ENCODE results near the gene RFX4. TPM values are rescaled to one million over a fixed set of nuclear protein-coding genes. Genes with fewer than 3 reads are reported as not detected.
A peak's percentile ranks its signal among the peaks of the same experiment; 100 is the strongest.

Gene RFX4
- total RNA-seq, 1 experiment from 2014 or later, result not detected

DNA sequence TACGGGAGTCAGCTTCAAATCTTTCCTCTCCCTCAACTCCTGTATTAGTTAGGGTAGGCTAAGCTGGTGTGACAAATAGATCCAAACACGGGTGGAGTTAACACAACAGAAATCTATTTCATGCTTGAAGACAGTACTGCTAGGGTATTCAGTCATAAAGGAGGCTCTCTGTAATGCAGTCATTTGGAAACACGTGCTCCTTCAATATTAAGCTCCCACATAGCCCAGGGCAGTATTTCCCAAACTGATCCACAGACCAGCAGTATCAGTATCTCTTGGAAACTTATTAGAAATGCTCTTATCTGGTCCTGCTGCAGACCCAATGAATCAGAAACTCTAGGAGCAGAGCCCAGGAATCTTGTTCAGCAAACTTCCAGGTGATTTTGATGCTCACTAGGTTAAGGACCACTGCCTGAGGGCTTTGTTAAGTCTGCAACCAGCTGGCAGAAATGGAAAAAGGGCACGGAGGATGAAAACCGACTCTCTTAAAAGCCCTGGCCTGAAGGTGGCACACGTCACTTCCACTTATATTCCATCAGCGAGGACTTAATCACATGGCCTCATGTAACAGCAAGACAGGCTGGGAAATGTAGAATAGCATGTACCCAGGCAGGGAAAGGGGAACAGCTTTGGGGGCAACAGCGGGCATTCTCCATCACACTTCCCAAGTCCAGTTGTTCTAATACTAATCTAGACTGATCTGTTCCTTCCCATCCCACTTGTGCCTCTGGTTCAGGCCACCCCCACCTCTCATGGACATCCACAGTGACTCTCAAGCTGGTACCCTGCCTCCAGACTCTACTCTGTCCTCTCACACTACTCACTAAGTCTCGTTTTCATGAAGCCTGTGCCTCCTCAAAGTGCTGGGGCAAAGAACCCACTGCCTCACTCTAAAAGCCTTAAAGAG, 153.5 kb downstream of the RFX4 start:
- ATAC-seq (peak; percentile 63), DNase-seq (ENCODE audit: low read depth, low spot score) (no peak)
- H3K4me3 ChIP-seq (replicated peaks in 1 of 2; ENCODE audit: low read depth in 1 of 2, low read length in 2 of 2), result no peak overlapping the region
- BruUV-seq (replicated peaks), result no TSS peak
- H3K9me3 ChIP-seq (ENCODE audit: control insufficient read depth in 1 of 2, insufficient read depth in 1 of 2, low read depth in 1 of 2, low read length in 2 of 2), result no peaks in the 10 kb centered on the region
- no peak overlapping the region for H3K27ac ChIP-seq (ENCODE audit: low read depth, low read length)
- TF ChIP-seq ATF3 (IDR thresholded peaks at IDR 0.05) (no peak), RAD21 (IDR thresholded peaks at IDR 0.05; ENCODE audit: low read depth) (peak; percentile 30), TCF7L2 (IDR thresholded peaks at IDR 0.05; ENCODE audit: borderline replicate concordance, extremely low read depth, insufficient read depth, insufficient read length) (no peak), EZH2phosphoT487 (IDR thresholded peaks at IDR 0.05; ENCODE audit: borderline replicate concordance) (no peak), CTCF (IDR thresholded peaks at IDR 0.05 in 2 of 3, conservative IDR thresholded peaks at IDR 0.05 in 1 of 3; ENCODE audit: borderline replicate concordance in 1 of 3, insufficient read depth in 1 of 3, low read depth in 2 of 3, low read length in 2 of 3) (0 out of 6 replicates have a peak, but pooled peaks of 1 of the 3 experiments have one; percentile 2)
- TF ChIP-seq, protein P1, sequence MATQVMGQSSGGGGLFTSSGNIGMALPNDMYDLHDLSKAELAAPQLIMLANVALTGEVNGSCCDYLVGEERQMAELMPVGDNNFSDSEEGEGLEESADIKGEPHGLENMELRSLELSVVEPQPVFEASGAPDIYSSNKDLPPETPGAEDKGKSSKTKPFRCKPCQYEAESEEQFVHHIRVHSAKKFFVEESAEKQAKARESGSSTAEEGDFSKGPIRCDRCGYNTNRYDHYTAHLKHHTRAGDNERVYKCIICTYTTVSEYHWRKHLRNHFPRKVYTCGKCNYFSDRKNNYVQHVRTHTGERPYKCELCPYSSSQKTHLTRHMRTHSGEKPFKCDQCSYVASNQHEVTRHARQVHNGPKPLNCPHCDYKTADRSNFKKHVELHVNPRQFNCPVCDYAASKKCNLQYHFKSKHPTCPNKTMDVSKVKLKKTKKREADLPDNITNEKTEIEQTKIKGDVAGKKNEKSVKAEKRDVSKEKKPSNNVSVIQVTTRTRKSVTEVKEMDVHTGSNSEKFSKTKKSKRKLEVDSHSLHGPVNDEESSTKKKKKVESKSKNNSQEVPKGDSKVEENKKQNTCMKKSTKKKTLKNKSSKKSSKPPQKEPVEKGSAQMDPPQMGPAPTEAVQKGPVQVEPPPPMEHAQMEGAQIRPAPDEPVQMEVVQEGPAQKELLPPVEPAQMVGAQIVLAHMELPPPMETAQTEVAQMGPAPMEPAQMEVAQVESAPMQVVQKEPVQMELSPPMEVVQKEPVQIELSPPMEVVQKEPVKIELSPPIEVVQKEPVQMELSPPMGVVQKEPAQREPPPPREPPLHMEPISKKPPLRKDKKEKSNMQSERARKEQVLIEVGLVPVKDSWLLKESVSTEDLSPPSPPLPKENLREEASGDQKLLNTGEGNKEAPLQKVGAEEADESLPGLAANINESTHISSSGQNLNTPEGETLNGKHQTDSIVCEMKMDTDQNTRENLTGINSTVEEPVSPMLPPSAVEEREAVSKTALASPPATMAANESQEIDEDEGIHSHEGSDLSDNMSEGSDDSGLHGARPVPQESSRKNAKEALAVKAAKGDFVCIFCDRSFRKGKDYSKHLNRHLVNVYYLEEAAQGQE (IDR thresholded peaks at IDR 0.05; ENCODE audit: low read depth), result no peak
- H3K4me1 ChIP-seq (ENCODE audit: control insufficient read depth in 1 of 2, insufficient read depth in 2 of 2, low read length in 2 of 2), result peaks cover 3 to 5% of the 10 kb centered on the region in 2 experiments; a peak in 2 of 4 replicates
- ChIA-PET CTCF (no interaction called here), POLR2A (no interaction called here), RAD21 (ENCODE audit: low non-redundant PET in 1 of 2, low total read pairs in 2 of 2, uncharacterized antibody in 2 of 2, unreplicated experiment in 2 of 2) (no interaction called here)
- H3K9me2 ChIP-seq (ENCODE audit: insufficient read depth), result no peaks in the 10 kb centered on the region
- no peak overlapping the region for H3K9ac ChIP-seq (ENCODE audit: low read length)
- no peak overlapping the region for H2AFZ ChIP-seq (ENCODE audit: low read depth, low read length, poor library complexity, severe bottlenecking)
- intact Hi-C loops (cut with micrococcal nuclease), result no loop called here
- H3K79me2 ChIP-seq (ENCODE audit: insufficient read depth, low read length), result no peaks in the 10 kb centered on the region
- H3K36me3 ChIP-seq (ENCODE audit: control insufficient read depth in 1 of 2, insufficient read depth in 2 of 2, low read length in 2 of 2), result no peaks in the 10 kb centered on the region
- no peaks in the 10 kb centered on the region; the same call in 1 of the 2 replicates for H3K27me3 ChIP-seq (ENCODE audit: insufficient read depth, low read length)
- H3K4me2 ChIP-seq (ENCODE audit: low read length), result no peak overlapping the region
- H4K20me1 ChIP-seq (ENCODE audit: insufficient read depth), result no peaks in the 10 kb centered on the region

Measured in HCT116 (cell line).